NCI-H345 (cell line): ENCODE data around the gene LAS1L.
"Not testable (repeated sequence)": the region's sequence is repeated elsewhere in the genome, so short reads cannot be mapped to it uniquely, and the experiment has no call there.

Source experiments
- DNase-seq: peaks from one replicate; lab custom pipeline; 2025; lab: John Stamatoyannopoulos, UW

LAS1L gene

DNA sequence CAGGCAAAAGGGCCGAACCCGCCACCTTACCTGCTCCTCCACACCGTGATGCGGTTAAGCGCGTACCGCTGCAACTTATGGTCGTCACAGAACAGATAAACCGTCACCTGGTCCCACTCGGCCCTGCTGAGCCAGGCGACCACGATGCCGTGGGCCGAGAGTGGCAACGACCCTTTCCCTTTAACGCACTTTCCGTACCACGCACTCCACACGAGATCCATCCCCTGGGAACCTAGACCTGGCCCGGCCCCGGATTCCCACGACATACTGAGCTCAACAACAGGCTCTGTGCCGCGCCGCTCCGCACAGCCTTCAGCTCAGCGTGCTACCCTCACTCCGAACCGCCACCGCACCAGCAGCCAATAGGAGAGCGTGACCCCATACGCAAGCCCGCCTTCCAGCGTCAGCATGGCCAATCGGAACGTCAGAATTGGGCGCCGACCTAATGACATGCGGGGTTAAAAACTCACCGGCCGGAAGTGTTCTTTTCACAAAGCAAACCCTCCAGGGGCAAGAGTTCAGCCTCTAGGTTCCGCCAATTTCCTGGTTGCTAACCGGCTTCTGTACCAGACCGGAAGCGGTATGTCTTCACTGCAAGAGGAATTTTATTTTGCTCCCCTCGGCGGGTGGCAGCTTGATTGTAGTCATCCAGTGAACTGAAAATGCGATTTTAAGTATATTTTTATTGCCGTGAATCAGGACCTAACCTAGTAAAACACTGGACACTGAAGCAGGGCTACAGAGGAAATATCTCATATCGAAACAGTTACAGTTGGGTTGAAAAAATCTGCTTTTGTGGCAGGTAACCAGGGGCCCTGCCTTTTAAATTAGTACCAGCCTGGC is at the start of gene LAS1L:
TSS of gene LAS1L (minus strand) at position 338 of the 843 bp plus-strand sequence. CDS start at position 266, 72 bp downstream.
- DNase-seq: peak; percentile 94

DNA sequence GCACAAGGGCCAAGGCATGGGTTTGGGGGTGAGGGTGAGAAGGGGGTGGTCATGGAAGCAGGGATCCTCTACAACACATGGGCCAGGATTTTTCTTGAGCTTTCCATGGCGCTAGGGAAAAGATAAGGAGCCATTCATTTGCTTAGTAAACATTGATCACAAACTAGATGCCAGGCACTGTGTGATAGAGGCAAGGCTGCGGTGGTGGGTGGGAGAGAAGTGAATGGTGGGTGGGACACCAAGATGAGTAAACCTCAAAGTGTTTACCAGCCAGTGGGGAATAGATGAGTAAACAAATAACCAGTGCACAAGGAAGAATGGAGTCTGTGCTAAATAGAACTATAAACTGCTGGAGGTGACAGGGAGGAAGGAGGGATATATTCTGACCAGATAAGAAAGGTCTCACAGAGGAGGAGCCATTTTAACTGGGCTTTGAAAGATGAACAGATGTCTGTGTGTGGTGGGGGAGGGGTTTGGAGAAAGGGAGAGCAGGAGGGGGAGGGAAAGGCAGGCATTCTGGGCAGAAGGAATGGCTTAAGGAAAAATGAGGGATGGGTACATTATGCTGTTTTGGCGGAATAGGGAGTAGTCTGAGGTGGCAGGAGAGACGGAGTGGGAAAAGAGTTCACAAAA is 48.0 kb upstream of the LAS1L start:
- DNase-seq: no peak

DNA sequence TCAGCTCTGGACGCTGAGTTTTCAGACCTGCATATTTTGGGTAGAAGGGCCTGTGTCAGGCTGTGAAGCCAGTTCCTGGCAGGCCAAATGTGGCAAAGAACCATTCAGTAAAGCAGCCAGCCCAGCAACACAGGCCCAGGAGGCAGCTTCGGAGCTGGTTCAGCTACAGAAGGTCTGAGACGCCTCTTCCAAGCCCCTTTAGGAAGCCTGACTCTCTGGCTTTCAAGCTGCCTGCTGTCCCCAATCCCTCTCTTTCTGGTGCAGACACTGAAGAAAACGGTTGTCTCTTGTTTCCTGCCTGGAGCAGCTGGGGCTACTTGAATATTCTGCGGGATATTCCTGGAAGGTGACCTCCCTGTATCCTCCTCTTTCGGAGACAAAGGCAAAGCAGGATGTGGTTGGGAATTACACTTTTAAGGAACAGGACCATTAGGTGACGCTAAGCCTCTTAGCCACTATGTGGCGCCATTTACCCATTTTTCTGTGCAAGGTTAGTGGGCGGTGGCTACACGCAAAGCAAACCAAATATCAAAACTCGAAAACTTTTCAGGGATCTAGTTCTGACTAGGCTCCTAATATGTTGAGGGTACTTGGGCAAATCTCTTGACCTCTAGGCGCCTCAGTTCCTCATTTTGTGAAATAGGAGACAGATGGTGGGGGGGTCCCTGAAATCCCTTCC is 47.2 kb upstream of the LAS1L start:
- DNase-seq: peak; percentile 32

DNA sequence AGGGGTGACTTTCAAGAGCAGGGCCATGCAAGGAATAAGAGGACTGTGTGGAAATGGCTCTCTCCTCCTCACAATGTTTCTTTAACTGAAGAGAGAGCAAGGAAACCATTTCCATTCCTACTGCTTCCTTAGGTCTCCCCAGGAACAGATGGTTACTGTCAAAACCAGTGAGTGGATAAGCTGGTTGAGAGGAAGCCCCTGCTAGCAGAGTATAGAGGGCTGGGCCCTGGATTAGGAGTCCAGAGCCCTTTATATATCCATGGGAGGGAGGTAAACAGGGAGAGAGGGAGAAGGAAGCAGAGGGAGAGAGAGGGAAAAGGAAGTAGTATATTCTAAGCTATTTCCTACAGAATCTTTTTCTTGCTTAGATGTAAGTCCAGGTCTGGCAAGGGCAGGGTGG is 43.8 kb upstream of the LAS1L start:
- DNase-seq: no peak

DNA sequence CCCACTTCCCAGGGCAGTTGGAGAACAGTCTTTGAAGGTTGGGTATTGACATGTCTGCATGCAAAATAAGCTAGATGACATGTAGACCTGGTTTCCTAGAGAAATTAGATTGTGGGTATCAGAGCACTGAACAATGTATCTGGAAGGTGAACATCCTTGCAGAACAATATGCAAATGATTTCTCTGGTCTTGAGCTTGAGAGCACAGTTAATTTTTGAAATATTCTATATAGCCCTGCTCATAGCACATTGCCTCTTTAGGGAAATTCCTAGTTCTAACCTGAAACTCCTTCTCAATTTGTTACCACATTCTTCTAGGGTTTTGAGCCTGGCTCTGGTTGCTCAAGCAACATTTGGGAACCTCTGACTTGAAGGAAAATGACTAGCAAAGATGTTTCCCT is 41.6 kb upstream of the LAS1L start:
- DNase-seq: no peak

DNA sequence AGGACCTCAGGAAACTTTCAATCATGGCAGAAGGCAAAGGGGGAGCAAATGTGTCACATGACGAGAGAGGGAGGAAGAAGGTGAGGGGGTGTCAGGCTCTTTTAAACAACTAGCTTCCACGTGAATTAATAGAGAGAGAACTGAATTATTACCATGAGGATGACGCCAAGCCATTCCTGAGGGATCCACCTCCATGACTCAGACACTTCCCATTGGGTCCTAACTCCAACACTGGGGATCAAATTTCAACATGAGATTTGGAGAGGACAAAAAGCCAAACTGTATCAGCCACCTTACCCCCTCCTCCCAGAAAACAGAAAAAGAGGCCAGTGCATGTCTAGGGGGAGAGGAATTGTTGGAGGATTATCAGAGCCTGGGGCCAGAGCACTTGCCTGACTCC is 40.4 kb upstream of the LAS1L start:
- DNase-seq: no peak

DNA sequence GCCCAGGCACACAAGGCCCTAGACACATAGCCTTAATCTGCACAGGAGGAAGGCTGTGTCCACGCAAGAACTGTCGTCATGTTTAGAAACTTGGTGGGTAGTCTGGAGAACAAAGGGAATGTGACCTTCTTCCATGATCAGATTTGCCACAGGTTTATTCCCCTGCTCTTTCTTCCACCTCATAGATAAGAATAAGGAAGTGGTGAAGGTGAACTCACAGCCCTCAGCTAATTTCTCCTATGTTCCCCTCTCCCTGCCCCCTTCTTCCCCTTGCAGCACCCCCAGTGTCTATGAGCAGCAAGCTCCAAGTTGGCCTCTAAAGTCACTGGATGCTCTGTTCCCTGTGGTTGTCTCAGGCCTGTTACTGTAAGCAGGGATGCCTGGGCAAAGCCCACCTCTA is 39.8 kb upstream of the LAS1L start:
- no peak for DNase-seq

DNA sequence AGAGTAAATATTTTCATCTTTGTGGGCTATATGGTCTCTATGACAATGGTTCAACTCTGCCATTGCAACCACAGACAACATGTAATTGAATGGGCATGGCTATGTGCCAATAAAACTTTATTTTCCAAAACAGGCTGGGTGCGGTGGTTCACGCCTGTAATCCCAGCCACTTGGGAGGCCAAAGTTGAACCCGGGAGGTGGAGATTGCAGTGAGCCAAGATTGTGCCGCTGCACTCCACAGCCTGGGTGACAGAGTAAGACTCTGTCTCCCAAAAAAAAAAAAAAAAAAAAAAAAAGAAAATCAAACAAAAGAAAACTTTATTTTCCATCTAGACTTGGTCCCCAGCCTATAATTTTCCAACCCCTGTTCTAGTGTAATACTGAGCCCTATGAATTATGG is 38.4 kb upstream of the LAS1L start:
- DNase-seq: no peak

DNA sequence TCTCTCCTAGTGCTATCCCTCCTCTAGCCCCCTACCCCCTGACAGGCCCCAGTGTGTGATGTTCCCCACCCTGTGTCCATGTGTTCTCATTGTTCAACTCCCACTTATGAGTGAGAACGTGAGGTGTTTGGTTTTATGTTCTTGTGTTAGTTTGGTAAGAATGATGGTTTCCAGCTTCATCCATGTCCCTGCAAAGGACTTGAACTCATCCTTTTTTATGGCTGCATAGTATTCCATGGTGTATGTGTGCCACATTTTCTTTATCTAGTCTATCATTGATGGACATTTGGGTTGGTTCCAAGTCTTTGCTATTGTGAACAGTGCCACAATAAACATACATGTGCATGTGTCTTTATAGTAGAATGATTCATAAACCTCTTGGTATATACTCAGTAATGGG is 28.3 kb upstream of the LAS1L start:
- DNase-seq: not testable (repeated sequence)

DNA sequence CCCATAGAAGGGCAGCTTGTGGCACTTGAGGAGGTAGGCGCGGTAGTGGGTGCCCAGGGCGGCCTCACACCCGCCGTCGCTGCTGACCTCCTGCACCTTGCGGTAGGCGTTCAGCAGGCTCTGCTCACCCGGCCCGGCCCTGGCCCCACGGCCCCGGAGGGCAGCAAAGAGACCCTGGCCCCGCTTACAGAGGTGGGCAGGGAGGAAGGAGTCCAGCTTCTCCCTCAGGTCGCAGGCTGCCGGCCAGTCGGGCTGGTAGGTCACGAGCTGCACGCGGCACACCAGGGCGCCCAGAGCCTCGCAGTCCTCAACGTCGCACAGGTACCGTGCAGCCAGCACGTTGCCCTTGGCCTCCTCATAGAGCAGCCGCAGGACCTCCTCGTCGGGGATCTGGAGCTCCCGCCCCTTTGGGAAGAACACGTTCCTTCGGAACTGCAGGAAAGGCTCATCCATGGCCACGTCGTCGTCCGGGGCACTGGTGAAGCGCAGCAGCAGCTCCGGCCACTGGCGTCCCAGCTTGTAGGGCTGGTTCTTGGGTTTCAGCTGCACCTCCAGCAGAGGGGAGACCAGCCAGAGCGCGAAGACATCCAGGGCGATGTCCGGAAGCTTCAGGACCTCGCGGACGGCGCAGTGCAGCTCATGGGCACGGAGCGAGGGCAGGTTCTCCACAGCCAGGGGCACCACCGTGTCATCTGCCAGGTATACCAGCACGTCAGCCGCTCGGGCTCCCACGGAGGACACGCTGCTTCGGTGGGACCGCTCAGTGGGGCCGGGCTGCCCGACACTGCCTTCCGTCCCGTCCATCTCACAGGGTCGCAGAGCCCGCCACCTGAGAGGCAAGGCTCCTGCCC is 17.1 kb upstream of the LAS1L start:
- no peak for DNase-seq

DNA sequence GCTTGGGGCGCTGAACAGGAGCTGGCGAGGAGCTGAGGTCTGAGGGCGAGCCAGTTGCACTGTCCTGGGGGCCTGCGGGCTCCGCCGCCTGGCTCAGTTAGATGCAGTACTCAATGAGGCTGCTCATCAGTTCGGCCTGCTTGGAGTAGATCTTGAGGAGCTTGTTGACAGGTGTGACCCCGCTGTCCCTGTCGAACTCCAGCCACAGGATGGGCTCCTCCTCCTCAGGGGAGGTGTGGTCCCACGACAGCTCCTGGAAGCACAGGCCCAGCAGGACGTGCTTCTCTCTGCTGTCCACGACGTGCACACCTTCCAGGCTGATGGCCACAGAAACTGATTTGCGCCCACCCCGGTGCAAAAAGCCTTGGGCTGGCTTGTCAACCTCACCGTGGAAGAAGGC is 16.5 kb upstream of the LAS1L start:
- no peak for DNase-seq

DNA sequence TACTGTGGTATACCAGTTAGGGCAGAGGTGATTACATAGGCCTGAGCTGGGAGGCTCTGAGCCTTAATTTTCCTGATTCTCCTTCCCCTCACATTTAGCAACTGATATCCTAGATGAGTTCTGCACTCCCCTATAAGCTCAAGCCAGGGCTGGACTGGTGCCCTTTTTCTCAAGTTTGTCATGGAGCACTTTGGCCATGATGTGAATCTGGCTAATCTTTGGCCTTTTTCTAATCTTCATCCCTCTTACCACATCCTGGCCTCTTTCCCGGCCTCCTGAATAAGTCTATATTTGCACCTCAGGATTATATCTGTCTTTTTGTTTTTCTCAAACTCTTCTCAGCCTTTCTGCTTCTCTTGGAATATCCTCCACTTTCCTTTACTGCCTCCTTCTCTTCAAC is 10.9 kb upstream of the LAS1L start:
- DNase-seq: no peak

DNA sequence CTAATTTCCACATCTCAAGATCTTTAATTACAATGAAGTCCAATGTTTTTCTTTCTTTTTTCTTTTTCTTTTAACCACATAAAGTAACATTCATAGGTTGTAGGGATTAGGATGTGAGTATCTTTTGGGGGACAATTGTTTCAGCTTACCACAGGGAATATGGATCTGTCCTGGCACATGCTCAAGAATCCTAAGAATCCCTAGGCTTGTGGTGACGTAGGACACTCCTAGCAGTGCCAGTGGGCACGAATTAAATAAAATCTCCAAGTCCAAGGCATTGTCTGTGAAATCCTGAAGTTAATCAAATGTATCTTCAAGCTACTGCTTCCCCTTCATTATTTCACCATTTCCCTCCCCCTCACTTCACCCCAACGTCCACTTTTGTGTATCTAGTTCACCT is 2.6 kb upstream of the LAS1L start:
- no peak for DNase-seq

DNA sequence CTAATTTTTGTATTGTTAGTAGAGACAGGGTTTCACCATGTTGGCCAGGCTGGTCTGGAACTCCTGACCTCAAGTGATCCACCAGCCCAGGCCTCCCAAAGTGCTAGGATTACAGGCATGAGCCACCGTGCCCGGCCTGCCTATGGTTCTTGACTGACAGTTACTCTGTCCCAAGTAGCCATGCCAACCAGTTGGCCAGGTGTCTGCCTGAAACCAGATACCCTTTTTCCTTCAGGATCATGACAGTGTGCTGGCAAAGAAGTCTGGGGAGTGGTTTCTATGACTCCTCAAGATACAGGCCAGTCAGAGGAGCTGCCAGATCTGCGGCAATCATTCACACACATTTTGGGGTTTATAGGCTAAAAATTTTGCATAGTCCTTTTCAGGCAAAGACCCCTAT is 1.7 kb upstream of the LAS1L start:
- no peak for DNase-seq

DNA sequence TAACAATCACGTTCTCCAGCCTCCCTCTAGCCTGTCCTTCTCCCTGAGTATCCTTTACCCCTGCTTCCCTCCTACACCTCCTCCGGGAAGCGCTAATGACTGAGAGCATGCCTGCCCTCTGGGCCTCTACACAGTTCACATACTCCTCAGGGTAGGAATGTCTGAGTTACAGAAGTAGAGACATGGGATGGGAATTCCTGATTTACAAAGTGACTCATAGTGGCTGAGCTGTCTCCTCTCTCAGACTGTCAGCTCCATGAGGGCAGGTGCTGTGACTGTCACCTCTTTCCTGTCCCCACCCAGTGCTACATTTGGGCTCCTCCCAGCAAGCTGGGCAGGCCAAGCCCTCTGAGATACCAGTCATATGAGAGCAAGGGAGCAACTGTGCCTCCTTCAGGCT is 2.6 kb downstream of the LAS1L start:
- no peak for DNase-seq

DNA sequence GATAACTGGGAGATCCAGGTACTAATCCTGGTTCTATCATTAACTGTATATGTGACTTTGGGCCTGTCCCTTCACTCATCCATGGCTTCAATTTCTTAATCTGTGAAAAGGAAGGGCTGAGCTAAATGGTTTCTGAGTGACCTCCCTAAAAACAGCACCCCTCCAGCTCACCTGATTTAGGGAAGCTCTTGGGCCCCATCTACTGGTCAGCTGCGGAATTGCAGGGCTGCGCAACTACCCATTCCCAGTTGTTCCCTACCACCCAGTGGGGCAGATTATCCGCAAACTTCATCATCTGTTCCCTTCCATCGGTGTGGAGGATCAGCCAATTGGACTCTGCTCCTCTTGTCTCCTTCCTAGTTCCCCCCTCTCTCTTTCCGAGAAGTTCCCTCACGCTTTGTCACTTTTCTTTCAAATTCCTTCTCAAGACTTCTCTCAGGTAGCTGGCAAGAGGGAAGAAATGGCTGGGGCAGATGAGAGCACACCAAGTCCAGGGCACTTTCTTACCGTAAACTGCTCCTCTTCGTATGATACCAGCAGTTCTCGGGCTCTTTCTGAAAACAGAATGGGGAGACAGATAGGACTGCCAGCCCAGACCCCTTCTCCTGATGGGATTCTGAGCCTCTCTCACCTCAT is 5.8 kb downstream of the LAS1L start:
- peak; percentile 13 for DNase-seq

DNA sequence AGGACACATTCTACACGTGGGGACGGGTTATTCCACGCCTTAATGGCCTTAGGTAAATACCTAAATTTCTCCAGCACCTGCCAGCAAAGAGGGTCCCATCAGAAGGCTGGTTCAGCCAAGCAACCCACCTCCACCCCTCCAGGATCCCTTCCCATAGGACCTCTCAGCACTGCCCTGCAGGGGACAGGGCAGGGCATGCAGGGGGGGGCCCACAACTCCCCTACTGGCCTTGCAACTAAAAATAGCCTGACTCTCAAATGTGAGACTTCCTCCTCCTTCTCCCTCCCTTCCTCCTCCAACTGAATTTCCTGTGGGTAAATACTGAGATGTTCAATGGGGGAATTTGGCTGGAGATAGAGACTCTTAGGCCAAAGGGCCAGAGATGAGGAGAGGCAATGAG is 6.3 kb downstream of the LAS1L start:
- DNase-seq: no peak

DNA sequence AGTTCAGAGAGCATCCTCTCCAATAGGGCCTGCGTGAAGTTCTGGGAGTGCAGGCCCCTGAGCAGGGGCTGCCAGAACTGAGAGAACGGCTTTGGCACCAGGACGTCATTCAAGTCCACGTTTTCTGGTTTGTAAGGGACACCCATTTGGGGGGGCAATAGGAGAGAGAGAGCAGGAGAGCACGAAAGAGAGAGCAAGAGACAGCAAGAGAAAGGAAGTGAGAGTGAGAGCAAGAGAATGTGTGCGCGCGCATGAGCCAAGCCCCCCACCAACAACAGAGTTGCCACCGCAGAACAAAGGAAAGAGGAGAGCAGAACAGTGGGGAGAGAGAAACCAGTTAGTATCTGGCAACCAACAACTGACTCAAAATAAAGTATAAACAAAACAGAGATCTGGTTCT is 10.4 kb downstream of the LAS1L start:
- no peak for DNase-seq

DNA sequence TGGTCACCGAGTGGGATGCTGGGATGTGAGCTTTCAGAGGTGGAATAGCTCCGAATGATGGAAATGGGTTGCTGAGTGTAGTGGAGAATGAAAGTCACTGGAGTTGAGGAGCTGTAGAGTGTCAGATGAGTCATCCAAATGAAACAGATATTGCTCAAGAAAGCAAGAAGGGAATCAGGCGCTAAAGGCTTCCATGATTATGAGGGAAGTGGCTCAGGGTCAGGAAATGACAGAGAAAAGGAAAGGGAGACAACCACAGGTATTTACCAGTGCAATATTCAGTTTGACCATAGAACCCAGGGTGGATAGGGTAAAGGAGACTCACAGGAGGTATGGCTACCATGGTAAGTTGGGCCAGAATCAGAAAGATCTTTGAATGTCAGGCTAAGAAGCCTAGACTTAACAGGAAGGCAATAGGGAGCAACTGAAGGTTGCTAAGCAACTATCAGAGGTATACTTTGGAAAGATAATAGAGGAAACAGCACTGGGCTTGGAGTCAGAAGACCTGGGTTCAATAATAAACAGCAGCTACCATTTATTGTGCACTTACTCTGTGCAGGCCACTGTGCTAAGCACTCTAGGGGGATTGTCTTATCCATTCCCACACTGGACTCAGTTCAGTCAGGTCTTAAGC is 11.7 kb downstream of the LAS1L start:
- no peak for DNase-seq

DNA sequence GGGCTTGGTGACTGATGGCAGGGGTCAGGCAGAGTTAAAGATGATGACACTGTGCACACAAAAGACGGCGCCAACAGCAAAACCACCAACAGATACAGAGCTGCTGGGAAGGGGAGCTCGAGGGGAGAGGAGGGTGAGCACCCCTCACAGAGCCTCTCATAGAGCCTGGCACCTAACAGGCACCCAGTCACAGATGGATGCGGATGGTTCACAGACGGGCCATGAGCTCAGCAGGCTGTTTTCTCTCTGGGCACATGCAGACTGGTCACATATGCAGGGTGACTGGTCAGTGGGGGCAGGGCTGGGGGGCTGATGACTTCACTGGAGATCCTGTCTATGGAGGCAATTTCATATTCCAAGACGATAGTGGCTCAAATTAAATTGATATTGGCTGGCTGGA is 15.1 kb downstream of the LAS1L start:
- not testable (repeated sequence) for DNase-seq

DNA sequence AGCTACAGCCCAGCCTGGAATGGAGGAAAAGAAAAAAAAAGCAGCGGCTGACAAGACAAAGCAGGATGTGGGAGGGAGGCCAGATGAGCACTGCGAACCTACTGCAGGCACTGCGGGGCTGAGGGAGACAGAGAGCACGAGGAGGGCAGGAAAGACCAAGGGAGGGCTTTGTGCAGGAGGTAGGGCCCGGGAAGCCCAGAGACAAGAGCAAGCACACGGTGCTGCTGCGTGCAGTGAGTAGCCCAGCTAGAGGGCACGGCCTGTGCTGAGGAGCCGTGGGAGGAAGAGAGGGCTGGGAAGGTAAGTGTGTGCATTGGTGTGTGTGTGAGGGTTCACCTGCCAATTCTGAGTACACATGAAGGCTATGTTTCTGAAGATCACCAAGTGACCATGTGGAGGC is 15.6 kb downstream of the LAS1L start:
- not testable (repeated sequence) for DNase-seq
